ENCODE data around the gene KLHL22.

The KLHL22 gene

DNA sequence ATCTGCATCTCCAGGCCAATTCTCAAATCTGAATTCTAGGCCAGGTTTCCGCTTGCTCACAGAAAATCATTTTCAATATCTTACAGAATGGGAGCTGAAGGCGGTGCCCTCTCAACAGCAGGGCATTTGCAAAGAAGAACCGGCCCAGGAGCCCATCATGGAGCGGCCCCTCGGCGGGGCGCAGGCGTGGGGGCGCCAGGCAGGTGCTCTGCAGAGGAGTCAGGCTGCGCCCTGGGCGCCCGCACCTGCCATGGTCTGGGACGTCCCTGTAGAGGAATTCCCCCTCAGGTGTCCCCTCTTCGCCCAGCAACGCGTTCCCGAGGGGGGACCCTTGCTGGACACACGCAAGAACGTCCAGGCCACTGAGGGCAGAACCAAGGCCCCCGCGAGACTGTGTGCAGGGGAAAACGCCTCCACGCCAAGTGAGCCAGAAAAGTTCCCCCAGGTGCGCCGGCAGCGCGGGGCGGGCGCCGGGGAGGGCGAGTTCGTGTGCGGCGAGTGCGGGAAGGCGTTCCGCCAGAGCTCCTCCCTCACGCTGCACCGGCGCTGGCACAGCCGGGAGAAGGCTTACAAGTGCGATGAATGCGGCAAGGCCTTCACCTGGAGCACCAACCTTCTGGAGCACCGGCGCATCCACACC is 90.2 kb downstream of the KLHL22 start:
- H3K36me3 ChIP-seq (ENCODE audit: insufficient read depth, low read length), result peaks cover 21% of the 10 kb centered on the region
- no peaks in the 10 kb centered on the region for H3K9me3 ChIP-seq (replicated peaks; ENCODE audit: low read length)
- no peaks in the 10 kb centered on the region for H3K4me1 ChIP-seq (ENCODE audit: control insufficient read depth, insufficient read depth, low read length)
- H3K9ac ChIP-seq (ENCODE audit: low read depth, low read length), result no peak overlapping the region
- no peak overlapping the region for H3K4me3 ChIP-seq (ENCODE audit: low read length)
- no peak overlapping the region for H3K4me2 ChIP-seq (ENCODE audit: low read length)
- no peaks in the 10 kb centered on the region for H3K27me3 ChIP-seq (ENCODE audit: control insufficient read depth, insufficient read depth, low read length)

DNA sequence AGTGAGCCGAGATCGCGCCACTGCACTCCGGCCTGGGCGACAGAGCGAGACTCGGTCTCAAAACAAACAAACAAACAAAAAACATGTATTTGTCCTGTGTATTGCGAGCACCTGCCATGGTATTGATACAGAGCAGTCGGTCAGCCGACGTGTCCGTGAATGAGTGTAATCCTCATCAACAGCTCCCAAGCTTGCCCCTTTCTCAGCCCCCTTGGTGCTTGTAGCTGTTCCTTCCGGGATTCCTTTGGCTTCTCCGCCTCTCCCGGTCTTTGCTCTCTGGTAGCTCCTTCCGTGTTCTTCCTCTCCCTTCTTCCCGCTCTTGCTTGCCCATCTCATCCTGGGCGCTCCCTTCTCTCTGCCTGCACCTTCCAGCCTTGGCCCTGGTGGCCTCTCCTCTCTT is 90.7 kb downstream of the KLHL22 start:
- Histone ChIP-seq H3K27me3 (ENCODE audit: control insufficient read depth, insufficient read depth, low read length) (no peaks in the 10 kb centered on the region), H3K4me1 (ENCODE audit: control insufficient read depth, insufficient read depth, low read length) (no peaks in the 10 kb centered on the region), H3K9ac (ENCODE audit: low read depth, low read length) (no peak overlapping the region), H3K4me2 (ENCODE audit: low read length) (no peak overlapping the region), H3K36me3 (ENCODE audit: insufficient read depth, low read length) (peaks cover 21% of the 10 kb centered on the region), H3K9me3 (replicated peaks; ENCODE audit: low read length) (no peaks in the 10 kb centered on the region), H3K4me3 (ENCODE audit: low read length) (no peak overlapping the region)

DNA sequence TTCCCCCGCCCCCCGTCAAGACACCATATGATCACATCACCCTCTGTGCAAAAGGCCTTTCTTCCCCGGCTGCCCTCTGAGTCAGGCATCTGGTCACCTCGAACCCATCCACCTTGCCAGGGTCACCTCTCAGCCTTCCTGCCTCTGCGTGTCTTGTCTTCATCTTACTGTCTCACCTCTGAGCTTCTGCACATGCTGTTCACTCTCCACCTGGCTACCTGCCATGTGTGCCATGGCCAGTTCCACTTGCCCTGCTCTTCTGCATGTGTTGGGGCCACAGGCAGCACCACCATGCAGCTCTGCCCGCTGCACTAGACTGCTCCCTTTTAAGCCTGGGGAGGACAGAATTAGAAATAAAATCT is 91.8 kb downstream of the KLHL22 start:
- Histone ChIP-seq H3K9me3 (replicated peaks; ENCODE audit: low read length) (no peaks in the 10 kb centered on the region), H3K4me2 (ENCODE audit: low read length) (no peak overlapping the region), H3K4me1 (ENCODE audit: control insufficient read depth, insufficient read depth, low read length) (no peaks in the 10 kb centered on the region), H3K36me3 (ENCODE audit: insufficient read depth, low read length) (peaks cover 21% of the 10 kb centered on the region), H3K27me3 (ENCODE audit: control insufficient read depth, insufficient read depth, low read length) (no peaks in the 10 kb centered on the region), H3K9ac (ENCODE audit: low read depth, low read length) (no peak overlapping the region), H3K4me3 (ENCODE audit: low read length) (no peak overlapping the region)

DNA sequence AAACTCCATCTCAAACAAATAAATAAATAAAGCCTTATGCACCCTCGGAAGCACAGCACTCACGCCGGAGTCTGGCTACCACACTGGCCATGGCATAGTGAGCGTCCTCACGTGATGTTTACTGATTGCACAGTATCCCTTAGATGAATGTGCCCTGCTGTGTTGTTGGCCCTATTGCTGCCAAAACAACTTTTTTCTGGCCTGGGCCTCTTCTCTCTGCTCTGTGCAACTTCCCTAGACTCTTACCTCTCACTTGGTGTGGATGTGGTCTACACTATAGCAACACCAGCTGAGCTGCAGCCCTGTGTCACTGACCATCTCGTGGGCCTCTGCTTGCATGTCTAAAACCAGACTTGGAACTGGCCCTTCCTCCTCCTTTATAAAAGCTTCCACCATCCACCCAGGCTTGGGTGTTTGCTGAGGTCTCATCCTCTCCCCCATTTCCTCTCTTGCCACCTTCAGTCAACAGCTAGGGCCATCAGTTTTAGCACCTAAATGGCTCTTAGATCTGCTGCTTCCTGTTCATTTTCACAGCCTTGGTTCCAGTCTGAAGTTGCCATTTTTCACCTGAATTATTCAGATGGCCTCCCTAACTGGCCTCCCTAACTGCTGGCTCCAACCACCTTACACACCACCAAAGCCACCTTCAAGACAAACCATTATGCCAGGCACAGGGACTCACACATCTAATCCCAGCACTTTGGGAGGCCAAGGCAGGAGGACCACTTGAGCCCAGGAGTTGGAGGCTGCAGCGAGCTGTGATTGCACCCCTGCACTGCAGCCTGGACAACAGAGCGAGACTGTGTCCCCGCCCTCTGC is 92.4 kb downstream of the KLHL22 start:
- no peaks in the 10 kb centered on the region for H3K9me3 ChIP-seq (replicated peaks; ENCODE audit: low read length)
- no peaks in the 10 kb centered on the region for H3K27me3 ChIP-seq (ENCODE audit: control insufficient read depth, insufficient read depth, low read length)
- H3K4me3 ChIP-seq (ENCODE audit: low read length), result no peak overlapping the region
- H3K36me3 ChIP-seq (ENCODE audit: insufficient read depth, low read length), result peaks cover 21% of the 10 kb centered on the region
- H3K4me2 ChIP-seq (ENCODE audit: low read length), result no peak overlapping the region
- no peaks in the 10 kb centered on the region for H3K4me1 ChIP-seq (ENCODE audit: control insufficient read depth, insufficient read depth, low read length)
- no peak overlapping the region for H3K9ac ChIP-seq (ENCODE audit: low read depth, low read length)

DNA sequence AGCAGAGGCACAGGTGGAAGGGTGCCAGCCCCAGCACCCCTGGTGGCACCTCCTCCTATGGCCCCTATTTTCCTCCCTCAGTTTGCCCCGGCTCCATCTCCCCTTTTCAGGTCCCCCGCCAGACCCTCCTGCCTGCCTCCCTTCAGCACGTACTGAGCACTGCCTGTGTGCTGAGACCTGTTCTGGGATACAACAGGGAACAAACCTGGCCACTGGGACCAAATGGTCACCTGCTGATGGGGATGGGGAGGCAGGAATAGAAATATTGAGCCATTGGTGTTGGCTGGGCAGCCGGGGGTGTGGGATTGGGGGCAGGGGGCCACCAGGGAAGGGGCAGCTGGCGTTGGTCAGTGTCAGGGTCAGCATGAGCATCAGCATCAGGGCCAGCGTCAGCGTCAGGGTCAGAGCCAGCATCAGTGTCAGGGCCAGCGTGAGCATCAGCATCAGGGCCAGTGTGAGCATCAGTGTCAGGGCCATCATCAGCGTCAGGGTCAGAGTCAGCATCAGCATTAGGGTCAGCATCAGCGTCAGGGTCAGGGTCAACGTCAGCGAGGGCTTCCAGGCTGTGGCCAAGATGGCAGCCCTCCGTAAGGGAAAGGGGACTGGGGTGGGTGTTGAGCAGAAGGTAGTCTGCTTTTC is 94.1 kb downstream of the KLHL22 start:
- H3K36me3 ChIP-seq (ENCODE audit: insufficient read depth, low read length), result peaks cover 13% of the 10 kb centered on the region
- H3K27me3 ChIP-seq (ENCODE audit: control insufficient read depth, insufficient read depth, low read length), result no peaks in the 10 kb centered on the region
- no peak overlapping the region for H3K9ac ChIP-seq (ENCODE audit: low read depth, low read length)
- no peaks in the 10 kb centered on the region for H3K9me3 ChIP-seq (replicated peaks; ENCODE audit: low read length)
- no peak overlapping the region for H3K4me3 ChIP-seq (ENCODE audit: low read length)
- H3K4me1 ChIP-seq (ENCODE audit: control insufficient read depth, insufficient read depth, low read length), result peaks cover 2% of the 10 kb centered on the region
- H3K4me2 ChIP-seq (ENCODE audit: low read length), result no peak overlapping the region

DNA sequence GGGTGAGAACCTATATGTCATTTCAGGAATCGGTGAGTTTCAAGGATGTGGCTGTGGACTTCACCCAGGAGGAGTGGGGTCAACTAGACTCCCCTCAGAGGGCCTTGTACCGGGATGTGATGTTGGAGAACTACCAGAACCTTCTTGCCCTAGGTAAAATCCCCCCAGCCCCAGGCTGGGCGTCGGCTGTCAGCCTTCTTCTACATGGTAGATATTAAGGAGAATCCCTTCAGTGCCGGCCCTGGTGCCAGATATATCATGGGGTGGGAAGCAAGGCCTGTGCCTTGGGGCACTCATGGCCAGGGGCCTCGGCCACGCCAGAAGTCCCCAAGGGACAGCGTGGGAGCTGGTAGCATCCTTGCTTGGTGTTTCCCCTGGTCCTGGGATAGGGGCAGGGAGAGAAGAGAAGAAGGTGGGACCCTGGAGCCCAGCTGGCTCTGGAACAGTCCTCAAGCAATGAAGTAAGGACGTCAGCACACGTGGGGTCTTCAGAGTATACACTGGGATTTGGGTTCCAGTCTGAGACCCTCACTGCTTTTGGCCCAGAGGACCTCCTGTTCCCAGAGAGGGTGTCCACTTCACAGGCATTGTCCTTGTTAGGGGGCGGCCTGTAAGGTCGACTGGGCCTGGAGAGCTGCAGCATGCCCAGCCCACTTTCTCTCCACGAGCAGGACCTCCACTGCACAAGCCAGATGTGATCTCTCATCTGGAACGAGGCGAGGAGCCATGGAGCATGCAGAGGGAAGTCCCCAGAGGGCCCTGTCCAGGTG is 94.8 kb downstream of the KLHL22 start:
- peaks cover 8% of the 10 kb centered on the region for H3K36me3 ChIP-seq (ENCODE audit: insufficient read depth, low read length)
- H3K4me2 ChIP-seq (ENCODE audit: low read length), result no peak overlapping the region
- H3K27me3 ChIP-seq (ENCODE audit: control insufficient read depth, insufficient read depth, low read length), result no peaks in the 10 kb centered on the region
- H3K4me1 ChIP-seq (ENCODE audit: control insufficient read depth, insufficient read depth, low read length), result peaks cover 7% of the 10 kb centered on the region
- H3K9me3 ChIP-seq (replicated peaks; ENCODE audit: low read length), result no peaks in the 10 kb centered on the region
- no peak overlapping the region for H3K9ac ChIP-seq (ENCODE audit: low read depth, low read length)
- no peak overlapping the region for H3K4me3 ChIP-seq (ENCODE audit: low read length)

DNA sequence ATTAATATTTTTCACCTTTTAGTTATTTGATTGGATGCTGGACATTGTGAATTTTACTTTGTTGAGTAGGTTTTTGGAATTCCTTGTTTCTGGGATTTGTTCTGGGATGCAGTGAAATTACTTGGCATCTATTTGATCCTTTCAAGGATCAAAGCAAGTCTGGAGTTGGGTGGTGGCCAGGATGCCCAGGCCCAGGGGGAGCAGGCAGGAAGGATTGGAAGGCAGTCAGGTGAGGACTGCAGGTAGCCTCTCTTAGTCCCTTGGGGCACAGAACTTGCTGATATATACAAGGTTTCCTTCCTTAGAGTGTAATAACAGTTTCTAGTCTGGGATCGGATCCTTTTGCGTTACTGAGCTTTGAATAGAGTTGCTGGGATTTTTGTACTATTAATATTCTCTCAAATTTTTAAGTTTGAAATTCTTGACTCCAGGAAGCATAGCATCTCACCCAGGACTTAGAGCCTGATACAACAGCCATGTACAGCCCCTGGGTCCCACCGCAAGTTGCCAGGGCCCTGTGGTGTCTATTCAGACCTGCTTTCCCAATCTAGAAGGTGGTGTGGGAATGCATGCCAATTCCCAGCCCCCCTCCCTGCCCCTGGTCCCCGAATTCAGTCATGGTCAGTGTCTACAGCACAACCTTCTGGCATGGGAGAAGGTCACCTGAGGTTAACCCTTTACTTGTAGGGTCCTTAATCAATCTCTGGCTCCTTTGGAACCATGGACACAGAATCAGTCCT is 95.6 kb downstream of the KLHL22 start:
- Histone ChIP-seq H3K4me1 (ENCODE audit: control insufficient read depth, insufficient read depth, low read length) (peaks cover 14% of the 10 kb centered on the region), H3K9ac (ENCODE audit: low read depth, low read length) (no peak overlapping the region), H3K9me3 (replicated peaks; ENCODE audit: low read length) (no peaks in the 10 kb centered on the region), H3K27me3 (ENCODE audit: control insufficient read depth, insufficient read depth, low read length) (no peaks in the 10 kb centered on the region), H3K4me3 (ENCODE audit: low read length) (no peak overlapping the region), H3K4me2 (ENCODE audit: low read length) (no peak overlapping the region), H3K36me3 (ENCODE audit: insufficient read depth, low read length) (peaks cover 8% of the 10 kb centered on the region)

DNA sequence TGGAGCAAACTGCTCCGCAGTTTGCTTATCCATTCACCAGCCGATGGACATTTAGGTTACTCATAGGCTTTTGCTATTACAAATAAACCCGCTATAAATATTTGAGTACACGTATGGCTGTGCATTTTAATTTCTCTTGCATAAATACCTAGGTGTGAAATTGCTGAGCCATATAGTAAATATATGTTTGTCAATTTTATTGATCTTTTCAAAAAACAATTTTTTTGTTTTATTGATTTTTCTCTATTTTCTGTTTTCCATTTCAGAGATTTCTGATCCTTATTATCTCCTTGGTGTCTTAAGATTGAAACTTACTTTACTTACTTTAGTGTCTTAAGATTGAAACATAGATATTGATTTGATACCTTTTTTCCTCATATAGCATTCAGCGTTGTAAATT is 97.2 kb downstream of the KLHL22 start:
- H3K36me3 ChIP-seq (ENCODE audit: insufficient read depth, low read length), result peaks cover 8% of the 10 kb centered on the region
- H3K27me3 ChIP-seq (ENCODE audit: control insufficient read depth, insufficient read depth, low read length), result no peaks in the 10 kb centered on the region
- no peaks in the 10 kb centered on the region for H3K9me3 ChIP-seq (replicated peaks; ENCODE audit: low read length)
- no peak overlapping the region for H3K4me2 ChIP-seq (ENCODE audit: low read length)
- no peak overlapping the region for H3K4me3 ChIP-seq (ENCODE audit: low read length)
- H3K4me1 ChIP-seq (ENCODE audit: control insufficient read depth, insufficient read depth, low read length), result peaks cover 21% of the 10 kb centered on the region
- no peak overlapping the region for H3K9ac ChIP-seq (ENCODE audit: low read depth, low read length)

DNA sequence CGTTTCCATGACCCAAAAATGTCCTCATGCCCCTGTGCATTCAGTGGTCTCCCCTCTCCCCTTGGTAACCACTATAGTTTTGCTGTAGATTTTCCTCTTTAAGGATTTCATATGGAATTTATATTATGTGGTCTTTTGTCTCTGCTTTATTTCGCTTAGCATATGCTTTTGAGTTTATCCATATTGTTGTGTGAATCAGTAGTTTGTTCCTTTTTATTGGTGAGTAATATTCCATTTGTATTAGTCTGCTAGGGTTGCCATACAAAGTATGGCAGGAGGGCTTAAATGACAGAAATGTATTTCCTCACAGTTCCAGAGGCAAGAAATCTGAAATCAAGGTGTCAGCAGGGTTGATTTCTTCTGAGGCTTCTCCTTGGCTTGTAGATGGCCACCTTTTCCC is 98.1 kb downstream of the KLHL22 start:
- Histone ChIP-seq H3K27me3 (ENCODE audit: control insufficient read depth, insufficient read depth, low read length) (no peaks in the 10 kb centered on the region), H3K9ac (ENCODE audit: low read depth, low read length) (no peak overlapping the region), H3K4me2 (ENCODE audit: low read length) (no peak overlapping the region), H3K4me1 (ENCODE audit: control insufficient read depth, insufficient read depth, low read length) (peaks cover 23% of the 10 kb centered on the region), H3K36me3 (ENCODE audit: insufficient read depth, low read length) (peaks cover 3% of the 10 kb centered on the region), H3K4me3 (ENCODE audit: low read length) (no peak overlapping the region), H3K9me3 (replicated peaks; ENCODE audit: low read length) (no peaks in the 10 kb centered on the region)

DNA sequence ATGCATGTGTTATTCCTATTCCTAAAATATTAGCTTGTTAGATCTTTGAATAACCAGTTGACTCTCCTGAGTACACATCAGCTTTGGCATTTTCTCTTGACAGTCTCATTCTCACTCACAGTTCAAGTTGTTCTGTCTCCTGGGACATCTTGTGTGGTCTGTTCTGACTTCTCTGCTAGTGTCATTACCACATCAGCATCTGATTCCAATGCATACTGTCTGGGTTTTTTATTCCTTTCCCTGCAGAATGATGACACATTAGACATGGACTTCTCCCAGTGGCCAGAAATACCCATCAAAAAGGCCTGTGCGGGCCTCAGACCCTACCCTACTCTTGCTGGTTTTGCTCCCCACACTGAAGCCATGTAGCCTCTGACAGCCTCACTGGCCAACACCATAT is 99.0 kb downstream of the KLHL22 start:
- Histone ChIP-seq H3K9ac (ENCODE audit: low read depth, low read length) (no peak overlapping the region), H3K36me3 (ENCODE audit: insufficient read depth, low read length) (no peaks in the 10 kb centered on the region), H3K4me2 (ENCODE audit: low read length) (no peak overlapping the region)

DNA sequence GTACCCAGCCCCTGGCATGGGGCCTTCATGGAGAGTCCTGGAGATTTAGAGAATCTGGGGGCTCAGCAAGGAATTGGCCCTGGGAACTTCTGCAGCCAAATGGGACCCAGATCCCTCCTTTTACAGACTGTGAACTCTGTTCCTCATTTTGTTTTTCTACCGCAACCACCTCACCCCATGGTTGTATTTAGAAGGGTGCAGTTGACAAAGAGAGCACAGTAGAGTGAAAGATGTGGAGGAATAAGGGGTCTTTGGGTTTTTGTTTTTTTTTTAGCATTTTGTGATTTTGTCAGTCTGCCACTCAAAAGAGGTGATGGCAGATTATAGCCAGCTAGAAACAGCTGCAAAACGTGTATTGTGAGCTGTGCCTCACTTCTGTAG is 99.7 kb downstream of the KLHL22 start:
- H3K4me2 ChIP-seq (ENCODE audit: low read length), result peak overlapping the region; percentile 85
- no peak overlapping the region for H3K4me3 ChIP-seq (ENCODE audit: low read length)
- no peaks in the 10 kb centered on the region for H3K27me3 ChIP-seq (ENCODE audit: control insufficient read depth, insufficient read depth, low read length)
- no peaks in the 10 kb centered on the region for H3K36me3 ChIP-seq (ENCODE audit: insufficient read depth, low read length)
- no peaks in the 10 kb centered on the region for H3K9me3 ChIP-seq (replicated peaks; ENCODE audit: low read length)
- H3K4me1 ChIP-seq (ENCODE audit: control insufficient read depth, insufficient read depth, low read length), result peaks cover 23% of the 10 kb centered on the region
- no peak overlapping the region for H3K9ac ChIP-seq (ENCODE audit: low read depth, low read length)

More for the DNA sequence above, 99.0 kb downstream of the KLHL22 start:
- Histone ChIP-seq H3K4me1 (ENCODE audit: control insufficient read depth, insufficient read depth, low read length) (peaks cover 23% of the 10 kb centered on the region), H3K4me3 (ENCODE audit: low read length) (no peak overlapping the region), H3K9me3 (replicated peaks; ENCODE audit: low read length) (no peaks in the 10 kb centered on the region), H3K27me3 (ENCODE audit: control insufficient read depth, insufficient read depth, low read length) (no peaks in the 10 kb centered on the region)

All from skeletal muscle satellite cell (primary cell).